Kidney glomerular epithelial cell (primary cell): ENCODE results near the gene ACVR1.
A peak's percentile ranks its signal among the peaks of the same experiment; 100 is the strongest.
"Not testable (repeated sequence)": the region's sequence is repeated elsewhere in the genome, so short reads cannot be mapped to it uniquely, and the experiment has no call there.

Experiments used
- DNase-seq: peaks from one replicate; lab custom pipeline; 2025; lab: John Stamatoyannopoulos, UW

ACVR1 gene

GRCh38 chr2:157756447-157756846 lies 119.7 kb downstream of the ACVR1 start:
- DNase-seq: not testable (repeated sequence)

DNA sequence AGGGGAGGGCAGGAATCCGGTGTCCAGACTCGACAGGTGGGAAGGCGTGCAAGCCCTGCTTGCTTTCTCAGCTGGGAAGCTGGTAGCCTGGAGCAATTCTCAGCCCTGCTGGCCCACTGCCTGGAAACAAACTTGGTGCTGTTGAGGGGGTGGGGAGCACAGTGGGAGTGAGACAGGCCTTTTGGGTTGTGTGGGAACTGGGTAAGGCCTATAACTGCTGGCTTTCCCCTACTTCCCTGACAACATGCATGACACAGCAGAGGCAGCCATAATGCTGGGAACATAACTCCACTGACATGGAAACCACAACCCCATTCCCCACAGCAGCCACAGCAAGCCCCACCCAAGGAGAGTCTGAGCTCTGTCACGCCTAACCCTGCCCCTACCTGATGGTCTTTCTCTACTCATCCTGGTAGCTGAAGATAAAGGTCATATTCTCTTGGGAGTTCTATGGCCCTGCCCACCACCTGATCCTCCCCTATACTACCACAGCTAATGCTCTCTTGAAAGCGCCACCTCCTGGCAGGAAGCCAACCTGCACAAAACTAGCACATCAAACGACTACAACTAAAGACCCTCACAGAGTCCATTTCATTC lies 124.6 kb downstream of the ACVR1 start:
- no peak for DNase-seq

DNA sequence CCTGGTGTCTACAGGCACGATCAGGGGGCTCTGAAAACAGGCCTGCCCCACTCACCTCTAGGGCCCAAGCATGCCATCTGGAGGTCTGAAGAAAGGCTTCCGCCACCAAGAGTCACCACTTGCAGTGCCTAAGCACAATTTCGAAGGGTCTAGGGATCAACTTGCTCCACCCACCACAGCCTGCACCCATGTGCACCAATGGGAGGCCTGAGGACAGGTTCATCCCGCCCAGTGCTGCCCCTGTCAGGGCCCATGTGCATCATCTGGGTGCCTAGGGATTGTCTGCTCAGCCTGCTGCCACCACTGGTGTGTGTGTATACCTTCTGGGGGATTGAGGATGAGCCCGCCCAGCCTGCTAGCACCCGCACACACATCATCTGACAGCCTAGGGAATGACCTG lies 126.4 kb downstream of the ACVR1 start:
- no peak for DNase-seq

DNA sequence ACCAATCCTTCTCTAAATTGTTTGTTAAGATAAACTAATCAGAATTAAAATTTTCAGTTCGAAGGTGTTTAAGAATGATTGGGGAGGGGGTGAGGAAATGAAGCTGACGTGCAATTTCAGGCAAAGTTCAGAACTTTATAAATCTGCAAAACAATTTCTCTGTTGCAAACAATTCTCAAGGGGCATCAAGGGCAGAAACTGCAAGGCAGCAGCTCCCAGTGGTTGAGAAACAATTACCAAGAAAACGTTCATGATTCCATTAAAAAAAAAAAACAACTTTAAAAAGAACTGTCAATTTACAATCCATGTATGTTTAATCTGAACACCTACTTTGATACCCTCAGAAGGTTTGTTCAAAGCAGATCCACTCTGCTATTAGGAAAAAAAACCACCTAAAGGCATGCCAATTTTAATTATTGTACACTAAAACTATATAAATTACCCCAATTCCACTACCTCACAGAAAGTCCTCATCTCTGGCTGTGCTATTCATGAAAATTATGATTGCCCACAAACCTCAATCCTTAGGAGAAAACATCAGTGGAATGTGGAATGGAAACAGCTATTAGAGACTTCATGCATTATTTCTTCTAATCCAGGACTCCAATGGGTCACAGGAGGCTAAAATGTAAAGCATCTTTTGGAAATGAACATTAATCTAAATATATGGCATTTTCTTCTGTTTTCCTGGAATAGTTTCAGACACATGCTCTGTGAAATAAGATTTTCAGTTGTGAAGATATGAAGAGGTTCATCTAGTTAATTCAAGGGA lies 127.6 kb downstream of the ACVR1 start:
- DNase-seq: no peak

GRCh38 chr2:157747695-157748370 lies 128.3 kb downstream of the ACVR1 start:
- no peak for DNase-seq

DNA sequence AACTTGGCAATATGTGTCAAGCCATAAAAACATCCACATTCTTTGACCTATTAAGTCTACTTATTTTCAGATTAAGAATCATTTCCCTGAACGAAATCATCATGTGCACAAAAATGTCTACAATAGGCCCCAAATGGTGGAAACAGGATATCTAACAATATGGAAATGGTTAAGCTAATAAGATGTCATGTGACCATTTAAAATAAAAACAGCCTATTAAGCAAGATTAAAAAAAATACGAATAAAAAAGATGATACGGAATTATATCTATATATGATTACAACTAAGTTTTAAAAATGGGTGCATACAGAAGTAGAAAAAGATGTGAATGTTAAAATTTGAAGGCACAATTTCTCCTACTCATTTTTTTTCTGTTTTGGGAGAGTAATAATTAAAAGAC lies 128.8 kb downstream of the ACVR1 start:
- no peak for DNase-seq

DNA sequence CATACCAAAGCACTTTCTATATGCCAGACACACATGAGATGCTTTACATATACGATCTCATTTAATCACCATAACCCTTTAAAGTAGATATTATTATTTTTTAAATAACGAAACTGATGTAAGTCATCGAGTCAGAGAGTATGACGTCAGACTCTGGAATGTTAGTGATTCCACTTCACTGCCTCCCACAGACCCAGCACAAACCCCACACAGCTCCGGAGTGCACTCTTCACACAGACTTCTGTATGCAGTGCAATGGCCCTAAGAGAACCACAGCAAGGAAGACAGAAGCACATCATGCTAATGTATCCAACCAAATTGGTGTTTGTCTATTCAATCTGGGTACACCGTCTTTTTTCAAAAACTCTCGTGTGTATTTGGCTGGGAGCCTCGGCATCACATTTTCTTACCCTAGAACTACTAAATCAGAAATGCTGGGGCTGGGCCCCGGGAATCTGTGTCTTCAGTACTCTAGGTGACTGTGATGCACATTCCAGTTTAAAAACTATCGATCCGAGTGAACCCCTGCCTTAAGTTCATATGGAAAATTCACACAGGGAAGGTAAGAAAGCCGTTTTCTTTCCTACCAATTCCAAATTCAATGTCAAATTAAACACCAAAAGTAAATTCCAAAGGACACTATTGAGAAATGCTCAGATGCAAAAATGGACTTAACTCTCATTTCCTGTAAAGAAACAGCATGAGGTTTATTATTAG lies 129.7 kb downstream of the ACVR1 start:
- DNase-seq: peak; percentile 68

- DNase-seq: no peak
Measured at GRCh38 chr2:157744571-157745076, 131.5 kb downstream of the ACVR1 start.

DNA sequence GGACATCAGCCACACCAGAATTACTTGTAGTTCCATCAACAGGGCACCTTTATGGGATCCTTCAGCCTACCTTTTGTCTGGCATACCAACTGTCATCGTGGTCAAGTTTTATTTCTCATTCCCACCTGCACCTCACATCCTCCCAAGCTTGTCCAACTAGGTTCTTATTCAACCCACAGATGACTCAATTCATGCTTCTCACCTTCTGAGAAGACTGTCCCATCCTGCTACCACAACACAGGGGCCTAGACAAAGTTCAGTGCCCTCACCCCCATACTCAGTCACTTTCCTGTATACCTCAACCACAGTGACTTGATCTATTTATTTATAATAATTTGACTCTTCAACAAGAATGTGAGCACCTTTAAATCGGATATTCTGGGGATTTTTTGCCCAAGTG lies 133.1 kb downstream of the ACVR1 start:
- DNase-seq: no peak

GRCh38 chr2:157741819-157742484 lies 134.2 kb downstream of the ACVR1 start:
- no peak for DNase-seq

- DNase-seq: no peak
Measured at GRCh38 chr2:157737656-157738055, 138.5 kb downstream of the ACVR1 start.

GRCh38 chr2:157735532-157735931 lies 140.6 kb downstream of the ACVR1 start:
- DNase-seq: no peak

DNA sequence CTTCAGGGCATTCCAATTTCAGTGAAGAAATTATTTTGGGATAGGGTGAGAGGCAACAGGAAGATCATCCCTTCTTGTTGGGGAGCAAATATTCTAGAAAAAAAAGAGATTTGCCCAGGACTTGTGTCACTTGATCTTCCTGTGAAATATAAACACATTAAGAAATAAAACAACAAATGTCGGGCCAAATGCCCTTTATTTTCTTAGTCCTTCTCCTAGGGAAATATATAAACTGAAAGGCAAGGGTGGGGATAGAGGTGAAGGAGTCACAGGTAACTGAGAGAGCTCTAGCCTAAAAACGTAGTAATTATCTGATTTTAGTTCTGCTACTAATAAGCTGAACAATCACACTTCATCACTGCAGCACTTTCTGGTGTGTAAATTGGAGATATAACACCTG lies 142.9 kb downstream of the ACVR1 start:
- DNase-seq: no peak

DNA sequence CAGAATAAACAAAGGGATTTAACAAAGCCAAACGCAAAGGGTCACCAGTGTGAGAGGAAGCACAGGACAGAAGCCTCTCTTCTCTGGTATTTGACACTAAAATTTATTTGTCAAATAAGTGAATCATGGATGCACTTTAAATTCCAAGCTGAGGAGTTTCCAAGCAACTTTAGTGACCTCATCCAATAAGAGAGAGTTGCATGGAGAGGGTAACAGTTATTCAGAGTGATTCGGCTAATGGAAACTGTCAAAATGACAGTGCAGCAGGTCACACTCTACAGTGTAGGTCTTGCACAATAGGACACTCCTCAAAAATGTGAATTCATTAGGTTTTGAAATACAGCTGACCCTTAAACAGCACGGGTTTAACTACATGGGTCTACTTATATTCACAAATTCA lies 143.5 kb downstream of the ACVR1 start:
- DNase-seq: no peak

DNA sequence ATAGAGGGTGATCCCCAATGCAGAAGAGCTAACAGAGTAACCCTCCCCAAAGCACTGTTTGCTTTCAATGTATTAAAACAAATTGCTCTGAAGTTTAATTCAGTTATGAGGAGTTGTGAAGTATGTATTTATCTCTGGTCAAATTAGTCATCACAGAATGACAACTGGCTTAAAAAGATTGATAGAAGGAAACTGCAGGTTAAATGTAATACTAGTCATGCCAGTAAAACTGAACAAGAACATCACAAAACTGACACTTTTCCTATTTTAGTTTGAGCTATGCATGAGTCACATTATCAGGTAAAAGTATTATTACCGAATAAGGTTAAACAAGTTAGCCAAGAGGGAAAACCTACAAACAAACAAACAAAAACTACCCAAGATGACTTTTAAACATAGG lies 148.4 kb downstream of the ACVR1 start:
- no peak for DNase-seq

- DNase-seq: no peak
Measured at GRCh38 chr2:157726946-157727345, 149.2 kb downstream of the ACVR1 start.

DNA sequence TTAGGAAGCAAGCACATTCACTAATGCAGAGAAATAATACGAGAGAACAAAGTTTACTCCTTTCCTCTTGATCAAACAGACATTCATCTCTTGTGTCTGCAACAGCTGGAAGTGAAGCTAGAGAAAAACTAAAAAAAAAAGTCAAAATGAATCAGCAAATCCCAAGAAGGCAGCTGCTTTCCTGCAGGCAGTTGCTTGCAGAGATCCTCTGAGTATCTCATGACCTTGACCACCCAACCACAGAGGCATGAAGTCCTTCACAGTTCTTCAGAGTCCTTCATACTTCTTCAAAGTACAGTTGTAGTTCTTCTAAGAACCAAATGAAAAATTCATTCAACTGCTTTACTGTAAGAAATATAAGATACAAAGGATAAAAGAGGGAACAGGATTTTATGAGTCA lies 150.3 kb downstream of the ACVR1 start:
- DNase-seq: no peak

DNA sequence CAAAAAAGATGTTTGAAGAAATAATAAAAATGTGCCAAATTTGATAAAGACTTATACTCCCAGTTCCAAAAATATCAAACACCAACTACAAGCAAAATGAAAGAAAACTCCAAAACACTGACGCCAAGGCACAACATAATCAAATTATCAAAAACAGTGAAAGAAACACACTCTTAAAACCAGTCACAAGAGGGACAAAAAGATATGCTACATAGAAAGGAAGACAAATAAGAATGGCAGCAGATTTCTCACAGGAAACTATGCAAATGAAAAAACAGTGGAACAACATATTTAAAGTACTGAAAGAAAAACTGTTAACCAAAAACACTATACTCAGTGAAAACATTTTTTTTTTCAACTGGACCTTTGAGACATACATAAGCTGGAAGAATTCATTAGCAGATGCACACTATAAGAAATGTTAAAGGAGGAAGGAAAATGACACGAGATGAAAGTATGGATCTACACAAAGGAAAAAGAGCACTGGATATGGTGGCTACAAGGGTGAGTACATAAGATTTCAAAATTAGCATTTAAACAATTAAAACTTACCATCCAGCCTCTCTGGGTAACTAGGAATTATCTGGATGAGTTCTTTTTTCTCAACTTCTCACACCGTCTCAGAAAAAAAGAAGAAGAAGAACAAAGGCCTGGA lies 153.4 kb downstream of the ACVR1 start:
- no peak for DNase-seq

GRCh38 chr2:157720504-157720903 lies 155.6 kb downstream of the ACVR1 start:
- no peak for DNase-seq

DNA sequence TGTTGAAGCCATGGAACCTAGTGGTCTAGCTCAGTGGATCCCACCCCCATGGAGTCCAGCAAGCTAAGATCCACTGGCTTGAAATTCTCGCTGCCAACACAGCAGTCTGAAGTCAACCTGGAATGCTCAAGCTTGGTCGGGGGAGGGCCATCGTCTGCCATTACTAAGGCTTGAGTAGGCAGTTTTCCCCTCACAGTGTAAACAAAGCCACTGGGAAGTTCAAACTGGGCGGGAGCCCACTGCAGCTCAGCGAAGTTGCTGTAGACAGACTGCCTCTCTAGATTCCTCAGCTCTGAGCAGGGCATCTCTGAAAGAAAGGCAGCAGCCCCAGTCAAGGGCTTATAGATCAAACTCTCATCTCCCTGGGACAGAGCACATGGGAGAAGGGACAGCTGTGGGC lies 171.5 kb downstream of the ACVR1 start:
- not testable (repeated sequence) for DNase-seq

GRCh38 chr2:157704148-157704547 lies 172.0 kb downstream of the ACVR1 start:
- DNase-seq: not testable (repeated sequence)
